SHP77 treated with DMSO at 0.1 percent for 48 hours (cell line): ENCODE results near the gene FBXO48.

Experiments used
- DNase-seq: peaks from one replicate; lab custom pipeline; 2025; lab: John Stamatoyannopoulos, UW

Gene FBXO48

DNA sequence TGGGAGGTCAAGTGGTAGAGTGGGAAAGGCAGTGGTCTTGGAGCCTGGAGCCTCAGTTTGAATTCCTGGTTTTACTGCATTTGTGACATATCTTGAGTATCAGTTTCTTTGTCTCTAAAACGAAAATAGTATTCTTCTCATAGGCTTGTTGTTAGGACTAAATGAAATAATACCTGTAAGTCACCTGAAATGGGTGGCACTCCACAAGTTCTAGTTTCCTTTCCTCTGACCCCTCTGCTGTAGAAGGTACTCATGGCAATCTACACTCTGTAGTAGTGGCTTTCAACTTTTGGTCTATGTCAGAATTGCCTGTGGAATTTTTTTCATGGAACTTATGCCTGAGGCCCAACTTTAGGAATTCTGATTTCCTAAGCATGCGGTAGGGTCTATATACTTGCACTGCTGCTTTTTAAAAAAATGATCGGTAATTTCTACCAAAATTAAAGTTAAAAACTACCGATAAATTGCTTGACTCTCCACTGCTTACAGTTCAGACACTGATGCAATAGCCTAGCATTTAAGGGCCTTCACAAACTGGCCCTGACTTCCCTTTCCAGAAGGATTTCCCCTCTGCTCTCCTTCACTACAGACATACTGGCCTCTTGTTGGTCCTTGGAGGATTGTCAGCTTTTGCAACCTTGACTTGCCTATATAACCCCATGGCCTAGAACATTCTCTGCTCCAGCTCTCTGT is 54.8 kb downstream of the FBXO48 start:
- no peak for DNase-seq

DNA sequence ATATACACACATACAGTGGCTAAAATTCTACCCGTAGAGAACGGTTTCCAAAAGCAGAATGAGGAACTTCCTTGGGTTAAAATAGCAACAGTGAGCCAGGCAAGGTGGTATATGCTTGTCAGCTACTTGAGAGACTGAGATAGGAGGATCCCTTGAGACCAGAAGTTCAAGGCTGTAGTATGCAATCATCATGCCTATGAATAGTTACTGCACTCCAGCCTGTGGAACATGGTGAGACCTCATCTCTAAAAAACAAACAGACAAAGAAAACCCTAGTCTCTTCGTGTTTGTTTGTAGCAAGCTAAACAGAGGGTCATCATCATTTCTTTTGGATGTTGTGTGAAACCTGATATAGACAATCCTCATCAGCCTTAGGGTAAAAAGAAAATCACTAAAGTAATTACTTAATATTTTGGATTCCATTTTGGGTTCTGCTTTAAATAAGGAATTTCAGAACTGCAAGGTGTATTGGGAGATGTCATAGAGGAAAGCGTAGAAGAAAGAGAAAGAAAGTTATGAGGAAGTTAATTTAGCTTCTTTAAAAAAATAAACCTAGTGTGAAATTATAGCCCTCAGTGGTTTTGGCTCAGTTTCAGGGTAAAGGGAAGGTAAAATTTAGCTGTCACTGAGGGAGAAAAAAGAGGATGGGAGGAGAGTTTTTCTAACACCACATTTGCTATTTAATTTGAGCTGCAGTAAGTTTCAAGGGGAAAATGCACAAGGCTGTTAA is 55.5 kb downstream of the FBXO48 start:
- DNase-seq, result no peak
